Suprapubic skin (tissue), 4 donors: ENCODE data around the gene CD47. TPM values are rescaled to one million over a fixed set of nuclear protein-coding genes. Genes with fewer than 3 reads are reported as not detected.

ENCODE experiments used
- DNase-seq, 2 donors: peaks; one replicate each; pipeline ENCODE4 v3.0.0-alpha.2; 2019; ENCODE audit warnings: low spot score in 2 of 2
- H3K27ac ChIP-seq: fragments of 200-600 bp; sonication (generic); one replicate; pipeline ENCODE4 v1.5.1; 2019
- H3K27me3 ChIP-seq: fragments of 200-600 bp; sonication (generic); one replicate; pipeline ENCODE4 v1.5.1; 2019
- H3K36me3 ChIP-seq: fragments of 200-600 bp; sonication (generic); one replicate; pipeline ENCODE4 v1.5.1; 2019
- H3K4me1 ChIP-seq: fragments of 200-600 bp; sonication (generic); one replicate; pipeline ENCODE4 v1.5.1; 2019
- H3K4me3 ChIP-seq: fragments of 200-600 bp; sonication (generic); one replicate; pipeline ENCODE4 v1.5.1; 2019; ENCODE audit warnings: mild to moderate bottlenecking
- H3K9me3 ChIP-seq: fragments of 200-600 bp; sonication (generic); one replicate; pipeline ENCODE4 v1.5.1; 2019
- EP300 ChIP-seq: sonication (generic); formaldehyde crosslinking; IDR thresholded peaks from one replicate; pipeline ENCODE4 v1.6.1; 2017; ENCODE audit warnings: antibody characterized with exemption
- POLR2A ChIP-seq, 2 donors: fragments of 450-650 bp; IDR thresholded peaks; one replicate each; pipeline ENCODE4 v1.6.1; 2017; ENCODE audit warnings: antibody characterized with exemption in 2 of 2, mild to moderate bottlenecking in 2 of 2, moderate library complexity in 2 of 2
- POLR2AphosphoS5 ChIP-seq, 3 donors: sonication (generic); formaldehyde crosslinking; IDR thresholded peaks; one replicate each; pipeline ENCODE4 v1.6.1; 2017; ENCODE audit warnings: antibody characterized with exemption in 3 of 3
- WGBS: methylation state at CpG from one replicate; pipeline ENCODE4 v1.1.5; 2018; 5-methylcytosine and 5-hydroxymethylcytosine counted together
- total RNA-seq, 4 donors: library from RNA; depleted of rRNA; stranded (reverse); fragments of >200 nt; gene quantifications; one replicate each; pipeline ENCODE4 v1.1.0, GENCODE V29; 2016
- TF ChIP-seq, protein P1 (sequence below), 2 donors: fragments of 200-600 bp in 1 of 2; fragments of 450-650 bp in 1 of 2; sonication (generic) in 1 of 2; IDR thresholded peaks; one replicate each; pipeline ENCODE4 v1.5.1; 2016 to 2019; ENCODE audit warnings: antibody characterized with exemption in 2 of 2, mild to moderate bottlenecking in 1 of 2, moderate library complexity in 1 of 2

The CD47 gene
- total RNA-seq, 4 donors from 2014 or later: 37.8 to 94.4 (median 41.8) TPM

DNA sequence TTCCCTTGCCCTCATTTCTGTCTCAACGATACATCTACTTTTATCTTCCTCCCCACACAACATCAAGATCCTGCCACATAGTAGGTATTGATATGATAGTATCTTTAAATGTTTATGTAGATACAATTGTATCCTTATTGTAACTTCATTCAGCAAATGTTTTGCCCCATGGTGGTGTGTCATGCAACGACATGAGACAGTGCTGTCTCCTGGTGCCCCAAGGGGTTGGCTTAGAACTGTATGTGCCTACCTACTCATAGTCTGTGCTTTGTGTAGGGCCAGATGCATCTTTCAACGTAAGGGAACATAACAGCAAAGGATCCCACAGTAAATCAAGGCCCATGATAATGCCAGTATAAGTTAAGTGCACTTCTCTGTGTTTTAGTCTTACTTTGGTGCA is 2.8 kb upstream of the CD47 start:
- TF ChIP-seq, protein P1, sequence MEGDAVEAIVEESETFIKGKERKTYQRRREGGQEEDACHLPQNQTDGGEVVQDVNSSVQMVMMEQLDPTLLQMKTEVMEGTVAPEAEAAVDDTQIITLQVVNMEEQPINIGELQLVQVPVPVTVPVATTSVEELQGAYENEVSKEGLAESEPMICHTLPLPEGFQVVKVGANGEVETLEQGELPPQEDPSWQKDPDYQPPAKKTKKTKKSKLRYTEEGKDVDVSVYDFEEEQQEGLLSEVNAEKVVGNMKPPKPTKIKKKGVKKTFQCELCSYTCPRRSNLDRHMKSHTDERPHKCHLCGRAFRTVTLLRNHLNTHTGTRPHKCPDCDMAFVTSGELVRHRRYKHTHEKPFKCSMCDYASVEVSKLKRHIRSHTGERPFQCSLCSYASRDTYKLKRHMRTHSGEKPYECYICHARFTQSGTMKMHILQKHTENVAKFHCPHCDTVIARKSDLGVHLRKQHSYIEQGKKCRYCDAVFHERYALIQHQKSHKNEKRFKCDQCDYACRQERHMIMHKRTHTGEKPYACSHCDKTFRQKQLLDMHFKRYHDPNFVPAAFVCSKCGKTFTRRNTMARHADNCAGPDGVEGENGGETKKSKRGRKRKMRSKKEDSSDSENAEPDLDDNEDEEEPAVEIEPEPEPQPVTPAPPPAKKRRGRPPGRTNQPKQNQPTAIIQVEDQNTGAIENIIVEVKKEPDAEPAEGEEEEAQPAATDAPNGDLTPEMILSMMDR (IDR thresholded peaks at IDR 0.05): no peak
- no peak for TF ChIP-seq EP300
- no peak for TF ChIP-seq POLR2AphosphoS5 (IDR thresholded peaks at IDR 0.05)
- no peaks in the 10 kb centered on the region for H3K36me3 ChIP-seq
- H3K9me3 ChIP-seq: no peaks in the 10 kb centered on the region
- 65% methylated on average over 3 of the region's 3 CpGs for WGBS
- no peak for DNase-seq
- H3K27ac ChIP-seq: no peak overlapping the region
- H3K4me3 ChIP-seq: no peak overlapping the region
- H3K4me1 ChIP-seq: peaks cover 14% of the 10 kb centered on the region
- no peaks in the 10 kb centered on the region for H3K27me3 ChIP-seq

DNA sequence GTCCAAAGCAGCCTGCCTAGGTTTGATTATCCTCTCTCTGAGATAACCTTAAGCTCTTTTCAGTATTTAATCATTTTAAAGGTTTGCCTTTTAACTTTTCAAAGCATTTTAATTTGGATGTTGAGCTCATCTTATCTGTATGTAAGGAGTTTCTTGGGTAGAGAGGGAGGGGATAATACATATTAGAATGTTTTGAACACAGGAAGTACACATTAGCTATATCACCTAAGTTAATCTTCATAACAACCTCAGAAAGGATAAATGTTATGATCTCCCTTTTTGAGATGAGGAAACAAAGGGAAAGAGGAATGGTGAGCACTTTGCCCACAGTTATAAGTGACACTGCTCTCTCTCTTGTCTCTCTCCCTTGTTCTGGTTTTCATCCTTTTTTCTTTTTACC is 2.2 kb upstream of the CD47 start:
- no peak for TF ChIP-seq EP300
- TF ChIP-seq, protein P1 (IDR thresholded peaks at IDR 0.05): no peak
- TF ChIP-seq POLR2AphosphoS5 (IDR thresholded peaks at IDR 0.05): no peak
- Histone ChIP-seq H3K36me3 (no peaks in the 10 kb centered on the region), H3K9me3 (no peaks in the 10 kb centered on the region), H3K4me1 (peaks cover 20% of the 10 kb centered on the region), H3K27me3 (no peaks in the 10 kb centered on the region), H3K4me3 (no peak overlapping the region), H3K27ac (no peak overlapping the region)
- DNase-seq: no peak

DNA sequence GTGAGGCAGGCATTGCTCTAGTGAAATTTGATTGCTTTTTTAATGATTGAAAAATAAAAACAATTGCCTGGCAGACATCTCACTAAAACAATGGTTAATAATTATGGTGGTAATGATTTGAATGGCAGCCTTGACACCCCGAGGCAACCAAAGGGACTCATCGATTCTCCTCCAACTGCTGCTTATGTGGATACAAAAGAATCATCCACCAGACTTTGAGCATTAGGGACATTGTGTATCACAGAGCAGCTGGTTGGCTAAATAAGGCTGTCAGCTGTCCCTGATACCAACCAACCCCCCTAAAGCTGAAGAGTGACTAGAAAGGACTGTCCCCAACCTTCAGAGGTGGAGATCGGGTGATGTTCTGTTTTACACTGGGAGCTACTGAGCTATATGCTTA is 1.7 kb upstream of the CD47 start:
- 78% methylated on average over 3 of the region's 3 CpGs for WGBS
- TF ChIP-seq POLR2AphosphoS5 (IDR thresholded peaks at IDR 0.05) (no peak), EP300 (no peak), POLR2A (IDR thresholded peaks at IDR 0.05) (no peak)
- TF ChIP-seq, protein P1 (IDR thresholded peaks at IDR 0.05): no peak
- Histone ChIP-seq H3K4me1 (peaks cover 25% of the 10 kb centered on the region), H3K4me3 (no peak overlapping the region), H3K27me3 (no peaks in the 10 kb centered on the region), H3K27ac (no peak overlapping the region), H3K36me3 (no peaks in the 10 kb centered on the region), H3K9me3 (no peaks in the 10 kb centered on the region)
- DNase-seq: no peak

DNA sequence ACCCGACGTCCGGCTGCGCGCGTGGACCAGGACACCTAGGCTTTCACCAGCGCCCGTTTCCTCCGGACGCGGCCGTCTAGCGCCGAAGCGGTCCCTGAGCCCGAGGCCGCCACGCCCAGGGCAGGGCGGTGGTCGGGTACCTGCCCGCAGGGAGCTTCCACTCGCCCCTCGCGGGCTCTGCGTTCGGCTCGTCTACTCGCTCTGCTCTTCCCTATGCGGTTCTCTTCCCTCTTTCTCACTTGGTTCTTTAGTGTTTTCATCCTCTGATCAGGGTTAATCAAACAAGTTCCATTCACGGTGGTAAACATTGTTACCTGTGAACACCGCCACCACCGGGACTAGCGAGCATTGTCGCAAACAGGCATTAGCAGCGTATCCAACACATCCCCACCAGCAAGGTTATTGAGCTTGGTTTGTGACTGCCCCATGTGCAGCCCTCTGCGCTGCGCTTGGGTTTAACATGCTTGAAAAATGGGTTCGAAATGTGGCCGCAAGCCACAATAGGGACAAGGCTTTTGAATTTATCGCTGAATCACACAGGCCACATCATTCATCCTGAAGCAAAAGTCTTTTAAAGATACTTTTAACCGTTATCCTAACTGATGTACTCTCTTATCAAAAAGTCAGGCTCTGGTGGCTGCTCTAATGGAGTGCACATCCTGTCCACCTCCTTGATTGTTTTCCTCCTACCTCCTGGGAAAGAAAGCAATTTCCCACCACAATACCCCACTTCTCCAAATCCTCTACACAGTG is 843 bp upstream of the CD47 start:
- Histone ChIP-seq H3K9me3 (no peaks in the 10 kb centered on the region), H3K4me3 (peak overlapping the region; percentile 94), H3K27ac (peak overlapping the region; percentile 90), H3K4me1 (peaks cover 30% of the 10 kb centered on the region), H3K27me3 (no peaks in the 10 kb centered on the region), H3K36me3 (no peaks in the 10 kb centered on the region)
- 24% methylated on average over 41 of the region's 41 CpGs for WGBS
- DNase-seq: no peak
- TF ChIP-seq EP300 (no peak), POLR2A (IDR thresholded peaks at IDR 0.05) (no peak)

DNA sequence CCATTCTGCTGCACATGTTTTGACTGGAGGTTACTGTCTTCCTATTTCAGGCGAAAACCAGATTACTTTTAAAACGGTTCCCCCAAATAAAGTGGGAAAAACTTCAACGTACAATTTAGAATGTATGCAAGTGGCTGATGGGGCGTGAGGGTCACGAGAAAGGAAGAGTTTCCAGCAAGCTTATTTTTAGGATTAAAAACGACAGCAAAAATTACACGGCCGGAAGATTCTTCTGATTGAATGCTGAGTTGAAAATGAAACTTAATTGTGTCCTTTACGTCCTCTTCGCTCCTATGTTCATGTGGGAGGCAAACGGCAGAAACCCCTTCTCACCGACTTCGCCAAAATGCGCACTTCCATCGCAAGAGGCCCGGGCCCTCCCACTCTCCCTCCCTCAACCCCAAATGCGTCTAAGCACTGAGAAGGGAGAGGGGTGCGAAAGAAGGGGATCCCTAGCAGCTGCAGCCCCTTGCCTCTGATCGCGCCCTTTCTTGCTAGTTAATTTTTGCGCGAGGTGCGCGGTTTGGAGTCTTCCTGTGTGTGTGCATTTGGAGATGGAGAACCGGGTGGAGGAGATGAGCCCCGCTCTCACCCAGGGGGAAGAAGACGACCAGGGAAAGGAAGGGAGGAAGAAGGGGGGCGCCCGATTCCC is 656 bp downstream of the CD47 start:
- peak in 1 of 2 donors; percentile 74 for DNase-seq
- Histone ChIP-seq H3K4me3 (peak overlapping the region; percentile 94), H3K27me3 (no peaks in the 10 kb centered on the region), H3K27ac (peak overlapping the region; percentile 90), H3K9me3 (no peaks in the 10 kb centered on the region), H3K4me1 (peaks cover 30% of the 10 kb centered on the region), H3K36me3 (no peaks in the 10 kb centered on the region)
- WGBS: 0% methylated on average over 29 of the region's 29 CpGs
- TF ChIP-seq POLR2AphosphoS5 (IDR thresholded peaks at IDR 0.05) (no peak), EP300 (no peak), POLR2A (IDR thresholded peaks at IDR 0.05) (no peak)
- TF ChIP-seq, protein P1 (IDR thresholded peaks at IDR 0.05): no peak
